Posterior cingulate gyrus (tissue), 11 donors: ENCODE results near the gene MSTN.

Experiments used
- DNase-seq, 10 donors: peaks; one replicate each; pipeline versions ENCODE4 v3.0.0 to v3.0.0-alpha.2; 2020 to 2021; ENCODE audit warnings: mixed read lengths in 3 of 10
- intact Hi-C: fragments of 100-400 bp; cut with DNase I; formaldehyde crosslinking; loops from one replicate; pipeline ENCODE4 v1.15.1; 2023

MSTN gene

GRCh38 chr2:190062601-190063000 lies at the start of gene MSTN:
MSTN (minus strand) TSS chr2:190062729; CDS start chr2:190062596, 133 bp downstream.
- no peak for DNase-seq
- intact Hi-C loops, result no loop called here

- DNase-seq, result no peak
- intact Hi-C loops, result no loop called here
Measured at GRCh38 chr2:190111166-190111565, 48.6 kb upstream of the MSTN start.

- DNase-seq, result no peak
- intact Hi-C loops, result no loop called here
Measured at GRCh38 chr2:190110699-190111098, 48.2 kb upstream of the MSTN start.

- no peak for DNase-seq
- intact Hi-C loops, result no loop called here
Measured at GRCh38 chr2:190110131-190110530, 47.6 kb upstream of the MSTN start.

- intact Hi-C loops, result no loop called here
- DNase-seq, result no peak
Measured at GRCh38 chr2:190107409-190107808, 44.9 kb upstream of the MSTN start.

- no peak for DNase-seq
- intact Hi-C loops, result no loop called here
Measured at GRCh38 chr2:190106783-190107182, 44.3 kb upstream of the MSTN start.

GRCh38 chr2:190105554-190105953 lies 43.0 kb upstream of the MSTN start:
- no peak for DNase-seq
- intact Hi-C loops, result no loop called here

- intact Hi-C loops, result no loop called here
- DNase-seq, result no peak
Measured at GRCh38 chr2:190103144-190103543, 40.6 kb upstream of the MSTN start.

- intact Hi-C loops, result no loop called here
- no peak for DNase-seq
Measured at GRCh38 chr2:190099890-190100697, 37.6 kb upstream of the MSTN start.

GRCh38 chr2:190098851-190099250 lies 36.3 kb upstream of the MSTN start:
- intact Hi-C loops, result no loop called here
- no peak for DNase-seq

- intact Hi-C loops, result no loop called here
- no peak for DNase-seq
Measured at GRCh38 chr2:190097115-190097514, 34.6 kb upstream of the MSTN start.

GRCh38 chr2:190094316-190094871 lies 31.9 kb upstream of the MSTN start:
- no peak for DNase-seq
- intact Hi-C loops, result loop anchor here (5.0 kb wide), 1 partner anchor 223 kb away; the partner anchor contains the start of gene HIBCH

- no peak for DNase-seq
- intact Hi-C loops, result loop anchor here (5.0 kb wide), 1 partner anchor 224 kb away; the partner anchor contains the start of gene HIBCH
Measured at GRCh38 chr2:190093793-190094192, 31.3 kb upstream of the MSTN start.

- intact Hi-C loops, result loop anchor here (5.0 kb wide), 1 partner anchor 227 kb away; the partner anchor contains the start of gene HIBCH
- no peak for DNase-seq
Measured at GRCh38 chr2:190090148-190090547, 27.6 kb upstream of the MSTN start.

- peak in 4 of 10 donors; percentile 20 to 56 (median 38) for DNase-seq
- intact Hi-C loops, result loop anchor here (2.0 to 5.0 kb wide), 4 partner anchors 32 to 423 kb away; a partner anchor contains a TSS
Measured at GRCh38 chr2:190088917-190089316, 26.4 kb upstream of the MSTN start.

- intact Hi-C loops, result loop anchor here (5.0 kb wide), 3 partner anchors 98 to 428 kb away; a partner anchor contains a TSS
- no peak for DNase-seq
Measured at GRCh38 chr2:190084704-190085103, 22.2 kb upstream of the MSTN start.

- intact Hi-C loops, result no loop called here
- no peak for DNase-seq
Measured at GRCh38 chr2:190082118-190082517, 19.6 kb upstream of the MSTN start.

- DNase-seq, result no peak
- intact Hi-C loops, result no loop called here
Measured at GRCh38 chr2:190080527-190081049, 18.1 kb upstream of the MSTN start.

- DNase-seq, result no peak
- intact Hi-C loops, result no loop called here
Measured at GRCh38 chr2:190079160-190079559, 16.6 kb upstream of the MSTN start.

- no peak for DNase-seq
- intact Hi-C loops, result no loop called here
Measured at GRCh38 chr2:190075623-190076022, 13.1 kb upstream of the MSTN start.

GRCh38 chr2:190069936-190070696 lies 7.6 kb upstream of the MSTN start:
- intact Hi-C loops, result loop anchor here (1.0 to 5.0 kb wide), 2 partner anchors 273 to 409 kb away; partner anchors contain the start of gene ASNSD1
- DNase-seq, result no peak
